ENCODE results near the gene DPH6. TPM values are rescaled to one million over a fixed set of nuclear protein-coding genes. Genes with fewer than 3 reads are reported as not detected.
"Not testable (repeated sequence)": the region's sequence is repeated elsewhere in the genome, so short reads cannot be mapped to it uniquely, and the experiment has no call there.

The DPH6 gene
- polyA plus RNA-seq, 3 donors = 17.2 to 21.0 (median 21.0) TPM

DNA sequence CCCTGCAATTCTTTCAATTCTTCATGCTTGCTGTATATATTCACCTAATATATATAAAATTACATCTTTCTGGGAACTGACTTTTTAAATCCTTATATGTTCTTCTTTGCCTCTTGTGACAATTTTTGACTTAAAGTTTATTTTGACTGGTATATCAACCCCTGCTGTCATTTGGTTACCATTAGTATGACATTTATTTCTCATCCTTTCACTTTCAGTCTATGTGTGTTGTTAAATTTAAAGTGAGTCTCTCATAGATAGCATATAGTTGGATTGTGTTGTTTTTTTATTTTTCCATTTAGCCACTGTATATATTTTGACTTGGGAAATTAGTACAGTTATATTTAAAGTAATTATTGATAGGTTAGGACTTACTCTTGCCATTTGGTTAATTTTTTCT is 194.9 kb downstream of the DPH6 start:
- no peak for DNase-seq (ENCODE audit: low read depth in 3 of 3, low spot score in 2 of 3)

DNA sequence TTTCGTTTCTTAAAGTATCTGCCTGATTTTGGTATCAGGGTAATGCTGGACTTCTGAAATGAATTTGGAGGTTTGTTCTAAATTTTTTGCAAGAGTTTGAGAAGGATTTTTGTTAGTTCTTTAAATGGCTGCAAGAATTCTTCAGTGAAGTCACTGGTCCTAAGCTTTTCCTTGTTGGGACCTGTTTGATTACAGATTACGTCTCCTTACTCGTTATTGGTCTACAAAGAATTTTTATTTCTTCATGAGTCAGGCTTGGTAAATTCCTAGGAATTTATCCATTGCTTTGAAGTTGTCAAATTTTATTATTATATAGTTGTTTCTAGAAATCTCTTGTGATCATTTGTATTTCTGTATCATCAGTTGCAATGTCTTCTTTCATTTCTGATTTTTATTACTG is 196.0 kb downstream of the DPH6 start:
- DNase-seq (ENCODE audit: low read depth in 3 of 3, low spot score in 2 of 3) = no peak

DNA sequence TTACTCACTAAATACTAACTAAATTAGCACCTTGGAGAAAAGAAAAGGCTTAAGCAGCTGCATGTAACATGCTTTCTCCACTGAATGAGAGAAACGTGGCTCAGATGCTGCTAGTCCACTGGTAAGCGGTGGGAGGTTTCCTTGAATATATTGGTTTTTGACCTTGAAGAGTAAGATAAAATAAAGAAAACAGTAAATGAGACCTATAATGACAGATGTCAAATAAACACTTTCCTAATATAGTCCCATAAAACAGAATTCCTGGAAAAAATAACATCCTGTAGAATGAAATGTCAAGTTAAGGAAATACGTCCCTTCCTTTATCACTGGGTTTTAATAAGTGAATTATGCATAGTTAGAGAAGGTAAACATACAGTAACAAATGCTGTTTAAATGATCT is 215.0 kb downstream of the DPH6 start:
- no peak for DNase-seq (ENCODE audit: low read depth in 3 of 3, low spot score in 2 of 3)

DNA sequence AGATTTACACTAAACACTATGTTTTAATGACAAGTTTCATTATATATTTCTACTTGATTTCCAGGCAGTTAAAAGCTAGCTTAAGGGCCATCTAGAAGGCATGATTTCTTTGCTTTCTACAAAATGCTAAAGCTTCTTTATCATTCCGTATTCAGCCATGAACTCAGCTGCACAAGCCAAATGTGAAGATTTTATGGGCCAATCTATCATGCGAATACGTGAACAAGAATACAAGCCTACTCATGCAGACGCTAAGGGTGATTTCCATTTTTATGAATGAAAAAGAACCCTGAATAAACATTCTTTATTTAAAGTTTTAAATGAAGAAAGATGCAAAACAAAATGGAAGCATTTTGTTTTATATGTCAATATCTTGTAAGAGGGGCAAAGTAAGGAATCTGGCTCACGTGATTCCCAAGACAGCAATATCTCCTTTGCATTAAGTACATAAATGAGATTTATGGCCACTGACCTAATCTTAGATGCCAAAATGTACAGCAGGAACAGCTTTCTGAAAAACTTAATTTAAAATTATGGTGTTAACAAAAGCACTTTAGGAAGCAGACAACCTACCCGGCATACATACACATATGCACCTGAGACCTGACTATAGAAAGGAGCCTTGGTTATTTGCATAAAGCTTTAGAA is 215.8 kb downstream of the DPH6 start:
- no peak for DNase-seq (ENCODE audit: low read depth in 3 of 3, low spot score in 2 of 3)

DNA sequence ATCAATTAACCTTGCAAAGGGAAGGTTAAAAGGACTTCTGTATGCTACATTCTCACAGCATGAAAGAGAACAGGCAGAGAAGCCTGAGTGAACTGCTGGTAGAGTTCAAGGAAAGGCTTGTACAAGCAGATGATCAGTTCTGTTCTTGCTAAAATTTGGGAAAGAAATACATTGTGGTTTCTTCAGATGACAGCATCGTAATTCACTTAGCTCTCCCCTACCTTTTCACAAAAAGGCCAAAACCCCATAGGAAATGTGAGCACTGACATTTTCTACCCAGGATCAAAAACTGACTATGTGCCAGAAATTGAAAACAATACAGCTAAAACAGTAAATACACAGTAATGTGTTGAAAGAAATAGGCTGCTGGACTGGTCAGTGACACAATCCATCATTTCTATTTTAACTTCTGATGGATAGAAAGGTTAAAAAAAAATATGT is 216.4 kb downstream of the DPH6 start:
- DNase-seq (ENCODE audit: low read depth in 3 of 3, low spot score in 2 of 3) = no peak

DNA sequence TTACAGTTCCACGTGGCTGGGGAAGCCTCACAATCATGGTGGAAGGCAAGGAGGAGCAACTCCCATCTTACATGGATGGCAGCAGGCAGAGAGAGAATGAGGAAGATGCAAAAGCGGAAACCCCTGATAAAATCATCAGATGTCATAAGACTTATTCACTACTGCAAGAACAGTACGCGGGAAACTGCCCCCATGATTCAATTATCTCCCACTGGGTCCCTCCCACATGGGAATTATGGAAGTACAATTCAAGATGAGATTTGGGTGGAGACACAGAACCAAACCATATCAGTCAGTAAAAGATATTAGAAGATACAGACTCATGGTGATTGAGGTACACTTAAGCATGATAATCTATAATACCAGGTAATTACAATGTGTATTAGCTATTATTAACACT is 217.1 kb downstream of the DPH6 start:
- DNase-seq (ENCODE audit: low read depth in 3 of 3, low spot score in 2 of 3) = not testable (repeated sequence)

DNA sequence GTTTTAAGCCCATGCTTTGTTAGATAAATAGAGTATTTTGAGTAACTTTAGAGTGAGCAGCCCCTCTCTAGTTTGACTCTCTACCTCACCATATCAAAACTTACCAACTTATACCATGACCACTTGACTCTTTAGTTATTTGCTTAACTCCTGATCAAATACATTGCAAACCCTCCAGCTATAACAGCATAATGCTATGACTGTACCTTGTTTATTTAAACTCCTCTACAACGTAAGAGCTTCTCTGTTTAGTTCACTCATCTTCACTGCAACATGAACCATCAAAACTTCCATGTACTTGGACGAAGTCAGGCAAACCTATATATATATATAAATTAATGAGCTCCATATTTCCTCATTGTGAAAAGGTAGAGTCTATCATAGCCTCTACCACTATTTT is 218.2 kb downstream of the DPH6 start:
- DNase-seq (ENCODE audit: low read depth in 3 of 3, low spot score in 2 of 3) = no peak

DNA sequence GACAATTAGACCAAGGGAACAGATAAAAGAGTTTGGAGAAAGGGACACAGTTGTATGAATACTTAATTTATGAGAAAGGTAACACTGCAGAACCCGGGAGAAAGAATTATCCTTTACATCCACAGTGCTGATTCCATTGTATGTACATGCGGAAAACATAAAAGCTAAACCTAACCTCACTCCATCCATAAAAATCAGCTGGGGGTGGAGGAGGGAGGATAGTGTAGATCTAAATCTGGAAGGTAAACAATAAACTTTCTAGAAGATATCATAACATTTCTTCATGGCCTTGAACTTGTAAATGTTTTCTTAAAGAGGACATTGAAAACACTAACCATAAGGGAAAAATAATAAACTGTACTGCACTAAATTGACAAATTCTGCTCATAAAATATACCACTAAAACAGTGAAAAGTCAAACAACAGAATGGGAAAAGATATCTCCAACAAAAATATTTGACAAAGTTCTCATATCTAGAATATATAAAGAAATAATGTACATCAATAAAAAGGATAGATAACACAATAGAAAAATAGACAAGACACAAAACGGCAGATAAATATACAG is 220.5 kb downstream of the DPH6 start:
- DNase-seq (ENCODE audit: low read depth in 3 of 3, low spot score in 2 of 3) = no peak

DNA sequence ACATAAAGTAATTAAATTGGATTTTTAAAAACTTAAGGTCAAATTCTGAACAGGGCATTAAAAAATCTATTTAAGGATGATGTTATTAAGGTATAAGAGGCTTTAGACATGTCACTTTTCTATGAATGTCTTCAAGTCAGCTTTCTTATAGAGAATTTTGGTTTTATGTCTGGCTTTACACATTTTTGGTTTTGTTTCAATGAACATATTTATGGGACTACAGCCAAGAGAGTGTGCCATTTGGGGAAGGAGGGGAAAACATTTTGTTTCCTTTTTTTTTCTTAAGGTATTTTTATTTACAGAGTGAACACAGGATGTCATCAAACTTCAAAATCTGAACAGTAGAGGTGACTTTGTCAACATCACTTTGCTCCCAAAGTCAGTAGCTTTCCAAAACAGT is 222.8 kb downstream of the DPH6 start:
- no peak for DNase-seq (ENCODE audit: low read depth in 3 of 3, low spot score in 2 of 3)

DNA sequence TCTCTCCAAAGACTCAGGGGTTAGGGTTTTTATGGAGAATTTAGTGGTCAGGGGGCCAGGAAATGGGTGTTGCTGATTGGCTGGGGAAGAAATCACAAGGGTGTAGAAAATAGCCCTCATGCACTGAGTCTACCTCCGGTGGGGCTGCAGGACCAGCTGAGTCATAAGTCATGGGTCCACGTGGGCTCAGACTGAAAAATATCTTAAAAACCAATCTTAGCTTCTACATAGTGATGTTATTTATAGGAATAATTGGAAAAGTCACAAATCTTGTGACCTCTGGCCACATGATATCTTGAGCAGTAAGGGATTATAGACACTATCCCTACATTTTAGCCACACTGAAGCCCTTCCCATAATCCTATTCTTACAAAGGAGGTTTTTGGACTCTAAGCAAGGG is 224.0 kb downstream of the DPH6 start:
- no peak for DNase-seq (ENCODE audit: low read depth in 3 of 3, low spot score in 2 of 3)

DNA sequence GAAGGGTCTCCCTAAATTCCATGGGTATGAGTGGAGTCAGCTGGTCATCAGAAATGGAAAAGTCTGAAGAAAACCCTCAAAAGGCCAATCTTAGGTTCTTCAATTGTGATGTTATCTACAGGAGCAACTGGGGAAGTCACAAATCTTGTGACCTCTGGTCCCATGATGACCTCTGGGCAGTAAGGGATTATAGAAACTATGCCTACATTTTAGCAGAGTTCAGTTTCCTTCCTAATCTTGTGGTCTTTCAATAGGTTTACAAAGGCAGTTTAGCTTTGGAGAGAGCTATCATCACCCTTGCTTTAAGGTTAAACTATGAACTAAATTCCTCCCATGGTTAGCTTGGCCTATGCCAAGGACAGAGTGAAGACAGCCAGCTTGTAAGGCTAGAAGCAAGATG is 225.1 kb downstream of the DPH6 start:
- no peak for DNase-seq (ENCODE audit: low read depth in 3 of 3, low spot score in 2 of 3)
